IPS-NIHi7 (cell line): ENCODE measurements around the gene DSCAML1.

ENCODE experiments used
- DNase-seq: peaks from one replicate; pipeline ENCODE4 v3.0.0; 2012; ENCODE audit warnings: mixed read lengths; ENCODE audit errors: extremely low spot score

Gene DSCAML1

DNA sequence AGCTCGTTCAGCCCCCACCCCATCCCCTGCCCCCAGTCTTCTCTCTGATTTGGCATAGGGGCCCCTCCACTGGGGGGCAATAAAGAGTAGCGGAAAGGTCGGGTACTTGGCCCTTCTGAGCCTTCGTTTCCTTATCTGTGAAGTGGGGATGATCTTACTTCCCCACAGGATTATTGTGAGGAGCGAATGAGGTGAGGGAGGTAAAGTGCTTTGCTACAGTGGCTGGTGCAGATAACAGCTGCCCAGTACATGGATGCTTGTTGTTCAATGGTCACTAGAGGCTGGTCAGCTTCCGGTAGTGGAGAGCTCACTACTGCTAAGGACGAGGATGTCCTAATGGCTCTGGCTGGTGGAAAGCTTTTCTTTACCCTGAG, 368.2 kb downstream of the DSCAML1 start:
- DNase-seq: no peak

DNA sequence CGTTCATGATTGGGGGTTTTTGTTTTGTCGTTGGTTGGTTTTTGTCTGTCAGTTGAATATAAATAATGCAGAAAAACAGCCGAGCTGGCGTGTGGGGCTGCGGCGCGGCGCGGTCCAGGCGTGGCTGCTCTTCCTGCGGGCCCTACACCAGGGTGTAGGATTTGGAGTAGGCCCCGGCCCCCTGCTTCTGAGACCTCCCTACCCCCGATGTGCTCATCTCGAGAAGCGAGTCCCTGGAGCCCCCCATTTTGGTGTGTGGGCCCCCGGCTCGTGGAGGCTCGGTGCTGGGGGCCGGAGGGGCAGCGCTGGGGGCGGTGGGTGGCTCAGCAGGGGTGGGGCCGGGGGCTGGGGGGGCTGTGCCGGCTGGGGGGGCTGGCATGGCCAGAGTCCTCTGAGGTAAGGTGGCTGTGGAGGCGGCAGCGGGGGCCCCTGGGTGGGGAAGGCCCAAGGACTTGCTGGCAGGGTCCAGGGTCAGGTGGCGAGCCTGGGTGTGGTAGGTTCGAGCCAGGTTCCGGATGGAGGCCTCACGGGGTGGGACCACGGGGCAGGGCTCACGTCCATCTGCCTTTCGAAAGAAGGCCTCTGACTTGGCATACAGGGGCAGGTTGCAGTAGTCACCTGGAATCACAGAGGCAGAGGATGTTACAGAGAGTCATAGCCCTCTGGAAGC, 368.7 kb downstream of the DSCAML1 start:
- no peak for DNase-seq

DNA sequence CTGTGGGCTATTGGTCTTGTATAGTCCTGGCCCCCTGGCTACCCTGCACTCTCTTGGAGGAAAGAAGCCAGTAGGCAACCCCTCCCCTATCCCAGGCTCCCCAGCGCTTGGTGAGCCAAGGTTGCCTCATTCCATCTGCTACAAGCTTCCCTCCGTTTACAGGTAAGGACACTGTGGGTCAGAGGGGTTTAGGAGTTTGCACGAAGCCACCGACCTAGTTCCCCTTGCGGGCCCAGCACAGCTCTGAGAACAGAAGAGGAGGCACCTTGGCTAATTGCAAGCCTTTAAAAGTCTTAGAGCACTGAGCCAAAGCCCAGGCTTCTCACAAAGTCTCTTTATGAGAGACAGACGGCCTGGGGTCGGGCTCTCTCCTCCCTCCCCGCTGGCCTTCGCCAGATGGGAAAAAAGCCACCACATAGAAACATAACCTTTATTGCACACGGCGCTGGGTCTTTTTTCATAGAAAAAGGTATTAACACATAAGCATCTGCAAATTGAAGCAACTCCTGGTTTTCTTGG, 369.6 kb downstream of the DSCAML1 start:
- no peak for DNase-seq

DNA sequence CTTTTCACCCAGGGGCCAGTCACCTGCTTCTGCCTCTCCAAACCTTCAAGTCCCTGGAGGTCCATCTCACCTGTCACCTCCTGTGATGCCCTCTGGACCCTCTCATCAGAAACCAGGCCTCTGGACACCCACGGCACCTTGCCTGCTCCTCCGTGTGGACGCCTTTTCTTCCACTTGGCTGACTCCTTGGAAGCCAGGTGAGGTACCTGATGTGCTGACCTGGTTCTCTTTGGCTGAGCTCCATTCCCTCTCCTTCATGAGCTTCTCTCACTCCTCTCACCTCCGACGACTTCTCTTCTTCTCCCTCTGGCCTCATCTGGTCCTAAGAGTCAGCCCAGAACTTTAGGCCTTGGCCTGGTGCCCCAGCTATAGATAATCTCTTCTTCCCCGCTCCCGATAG, 370.1 kb downstream of the DSCAML1 start:
- no peak for DNase-seq

DNA sequence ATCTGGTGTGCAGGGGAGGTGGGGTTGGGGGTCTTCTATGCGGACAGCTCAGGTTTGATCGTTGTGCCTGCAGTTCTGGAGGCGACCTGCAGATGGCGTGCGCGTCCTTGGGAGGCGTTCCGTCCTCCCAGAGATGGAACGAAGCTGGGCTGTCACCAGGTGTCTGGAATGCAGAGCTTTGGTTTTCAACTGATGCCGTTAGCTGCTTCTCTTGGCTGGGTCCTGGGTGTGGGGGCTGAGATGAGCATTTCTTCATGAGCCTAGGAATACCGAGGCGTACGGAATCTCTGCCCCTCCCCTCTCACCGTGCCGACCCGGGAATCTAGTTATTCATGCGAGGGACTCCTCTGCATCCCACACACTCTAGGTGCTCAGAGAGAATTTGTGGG, 370.7 kb downstream of the DSCAML1 start:
- DNase-seq: peak; percentile 95

DNA sequence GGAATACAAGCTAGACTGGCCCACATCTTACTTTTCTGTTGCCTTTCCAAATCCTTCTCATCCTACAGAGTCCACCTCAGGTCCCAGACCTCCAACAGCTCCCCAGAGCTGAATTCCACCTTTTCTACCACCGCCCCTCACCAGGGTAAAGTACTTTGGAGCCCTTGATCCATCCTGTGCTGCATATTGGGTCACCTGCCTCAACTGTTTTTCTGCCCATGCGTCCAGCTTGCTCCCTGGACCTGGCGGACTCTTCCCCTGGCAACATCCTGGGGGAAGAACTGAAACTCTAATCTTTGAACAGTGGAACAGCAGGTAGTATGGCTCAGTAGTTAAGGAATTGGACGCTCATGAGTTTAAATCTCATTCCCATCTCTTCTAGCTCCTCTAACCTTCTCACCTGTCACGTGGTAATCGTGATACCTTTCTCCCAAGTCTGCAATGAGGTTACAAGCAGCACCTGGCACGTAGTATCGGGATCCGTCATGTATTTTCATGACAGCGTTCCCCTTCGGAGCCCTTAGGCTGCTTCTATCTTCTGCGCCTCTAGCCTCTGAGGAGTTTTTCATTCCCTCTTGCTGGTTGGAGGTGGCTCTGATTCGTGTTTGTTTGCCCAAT, 371.2 kb downstream of the DSCAML1 start:
- DNase-seq: no peak

DNA sequence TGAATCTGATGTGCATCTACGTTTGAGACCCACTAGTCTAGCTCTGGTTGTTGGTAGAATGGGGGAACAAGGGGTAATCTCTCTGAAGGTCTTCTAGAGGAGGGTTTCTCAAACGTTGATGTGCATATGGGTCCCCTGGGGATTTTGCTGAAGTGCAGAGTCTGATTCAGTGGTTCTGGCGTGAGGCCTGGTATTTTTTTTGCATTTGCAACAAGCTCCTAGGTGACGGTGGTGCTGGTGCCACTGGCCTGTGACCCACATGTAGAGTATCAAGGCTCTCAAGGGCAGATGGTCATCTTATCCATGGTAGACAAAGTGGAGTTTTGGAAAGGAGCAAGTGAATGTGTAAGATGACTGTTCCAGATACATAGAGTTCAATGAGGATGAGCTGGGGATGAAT, 372.2 kb downstream of the DSCAML1 start:
- DNase-seq: no peak

DNA sequence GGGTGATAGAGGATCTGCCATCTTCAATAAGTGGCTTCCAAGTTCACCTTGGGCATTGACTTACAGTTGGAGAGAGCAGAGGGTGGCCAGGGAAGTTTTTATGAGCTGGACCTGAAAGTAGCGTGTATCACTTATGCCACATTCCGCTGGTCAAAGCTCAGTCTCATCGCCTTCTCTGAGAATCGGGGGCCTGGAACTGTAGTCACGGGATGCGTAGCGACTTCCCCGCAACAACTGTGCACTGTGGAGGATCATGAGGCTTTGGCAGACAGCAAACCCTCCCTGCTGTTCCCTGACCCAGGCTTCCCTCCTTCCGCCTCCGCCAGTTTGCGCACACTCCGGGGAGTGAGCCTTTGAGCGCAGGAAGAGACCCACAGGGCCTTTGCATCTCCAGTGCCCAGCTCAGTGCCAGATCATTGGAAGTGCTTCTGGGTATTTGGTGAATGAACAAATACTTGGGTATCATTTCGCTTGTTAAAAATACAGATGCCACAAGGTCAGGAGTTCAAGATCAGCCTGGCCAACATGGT, 373.9 kb downstream of the DSCAML1 start:
- DNase-seq: no peak

DNA sequence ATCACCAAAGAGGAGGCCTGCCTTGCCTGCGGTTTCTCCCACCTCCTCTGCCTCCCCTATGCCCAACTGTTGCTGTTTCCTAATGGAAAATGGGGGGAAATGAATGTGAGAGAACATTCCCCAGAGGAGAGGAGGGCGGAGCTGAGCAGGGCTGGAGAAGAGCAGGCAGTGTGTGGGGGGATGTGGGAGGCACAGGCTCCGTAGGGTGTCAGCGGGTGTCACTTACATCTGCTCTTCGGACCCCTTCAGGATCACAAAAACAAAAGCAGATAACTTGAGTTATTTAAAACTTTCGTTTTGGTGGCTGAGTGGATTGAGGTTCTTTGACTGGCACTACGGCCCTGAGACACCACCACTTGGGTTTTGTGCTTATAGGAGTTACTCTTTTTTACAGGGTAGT, 375.5 kb downstream of the DSCAML1 start:
- no peak for DNase-seq

DNA sequence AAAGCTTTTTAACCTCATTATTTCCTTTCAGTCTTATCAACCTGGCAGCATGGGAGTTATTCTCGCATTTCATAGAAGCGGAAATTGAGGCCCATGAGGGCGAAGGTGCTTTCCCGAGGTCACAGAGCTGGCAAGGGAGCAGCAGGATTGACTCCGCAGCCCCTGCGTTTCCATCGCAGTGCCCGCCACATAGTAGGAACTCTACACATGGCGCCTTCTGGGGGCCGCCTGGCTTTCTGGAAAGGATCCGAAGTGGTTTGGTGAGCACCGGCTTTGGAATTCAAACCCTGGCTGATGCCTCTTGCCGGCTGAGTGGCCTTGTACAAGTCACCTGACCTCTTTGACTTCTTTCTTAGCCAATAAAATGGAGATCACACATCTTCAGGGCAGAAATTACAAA, 376.0 kb downstream of the DSCAML1 start:
- no peak for DNase-seq

DNA sequence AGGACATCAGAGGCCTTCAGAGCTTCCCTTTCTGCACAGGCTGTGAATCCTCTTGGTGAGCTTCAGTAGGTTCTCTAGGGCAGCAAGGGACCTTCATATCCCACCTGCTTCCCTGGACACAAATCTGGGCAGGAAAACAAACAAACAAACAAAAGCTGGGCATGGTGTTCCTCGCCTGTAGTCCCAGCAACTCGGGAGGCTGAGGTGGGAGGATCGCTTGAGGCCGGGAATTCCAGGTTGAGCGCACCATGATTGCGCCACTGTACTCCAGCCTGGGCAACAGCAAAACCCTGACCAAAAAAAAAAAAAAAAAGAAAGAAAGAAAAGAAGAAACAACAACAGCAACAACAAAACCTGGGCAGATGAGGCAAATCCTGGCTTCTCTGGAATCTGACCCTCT, 376.4 kb downstream of the DSCAML1 start:
- DNase-seq: no peak

DNA sequence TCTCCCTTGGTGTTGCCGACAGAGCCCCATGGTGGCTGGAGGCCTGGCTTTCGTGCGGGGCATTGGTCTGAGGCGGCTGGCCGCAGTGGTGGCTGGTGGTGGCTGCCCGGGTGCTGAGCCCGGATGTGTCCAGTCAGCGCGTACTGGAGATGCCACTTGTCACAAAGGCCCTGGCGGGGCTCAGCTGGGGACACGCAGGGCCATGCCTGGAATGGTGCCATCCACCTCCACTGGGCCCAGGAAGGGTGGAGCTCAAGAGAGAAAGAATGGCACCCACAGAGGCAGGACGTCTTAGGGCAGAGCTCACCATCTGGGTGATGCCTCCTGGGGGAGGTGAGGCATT, 376.9 kb downstream of the DSCAML1 start:
- DNase-seq: no peak

DNA sequence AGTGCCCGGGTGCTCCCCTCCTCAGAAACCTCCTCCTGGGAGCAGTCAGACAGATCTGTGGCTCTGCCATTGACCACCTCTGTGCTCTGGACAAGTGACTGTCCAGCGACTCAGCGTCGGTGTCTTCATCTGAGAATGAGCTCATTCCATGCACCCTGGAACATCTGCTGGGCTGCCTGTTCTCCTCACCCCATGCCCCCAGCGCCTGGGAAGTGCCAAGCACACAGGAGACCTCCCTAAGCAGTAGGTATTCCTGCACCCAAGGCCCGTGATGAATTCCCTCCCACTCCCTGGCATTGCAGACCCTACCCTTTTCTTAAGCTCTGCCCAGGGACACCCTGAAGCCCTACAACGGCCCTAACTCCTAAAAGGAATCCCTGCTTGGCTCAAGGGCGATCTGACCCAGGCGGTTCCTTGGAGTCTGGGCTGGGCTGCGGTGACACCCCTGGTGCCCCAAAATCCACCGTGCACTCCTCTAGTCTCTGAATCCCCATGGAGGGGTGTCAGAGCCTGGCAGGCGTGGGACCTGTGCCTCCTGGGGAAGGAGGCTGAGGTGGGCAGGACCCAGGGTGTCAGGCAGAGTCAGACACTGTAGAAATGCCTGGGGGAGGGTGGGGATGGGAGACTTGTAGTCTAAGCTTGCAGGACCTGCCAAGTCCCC, 377.4 kb downstream of the DSCAML1 start:
- DNase-seq: no peak

DNA sequence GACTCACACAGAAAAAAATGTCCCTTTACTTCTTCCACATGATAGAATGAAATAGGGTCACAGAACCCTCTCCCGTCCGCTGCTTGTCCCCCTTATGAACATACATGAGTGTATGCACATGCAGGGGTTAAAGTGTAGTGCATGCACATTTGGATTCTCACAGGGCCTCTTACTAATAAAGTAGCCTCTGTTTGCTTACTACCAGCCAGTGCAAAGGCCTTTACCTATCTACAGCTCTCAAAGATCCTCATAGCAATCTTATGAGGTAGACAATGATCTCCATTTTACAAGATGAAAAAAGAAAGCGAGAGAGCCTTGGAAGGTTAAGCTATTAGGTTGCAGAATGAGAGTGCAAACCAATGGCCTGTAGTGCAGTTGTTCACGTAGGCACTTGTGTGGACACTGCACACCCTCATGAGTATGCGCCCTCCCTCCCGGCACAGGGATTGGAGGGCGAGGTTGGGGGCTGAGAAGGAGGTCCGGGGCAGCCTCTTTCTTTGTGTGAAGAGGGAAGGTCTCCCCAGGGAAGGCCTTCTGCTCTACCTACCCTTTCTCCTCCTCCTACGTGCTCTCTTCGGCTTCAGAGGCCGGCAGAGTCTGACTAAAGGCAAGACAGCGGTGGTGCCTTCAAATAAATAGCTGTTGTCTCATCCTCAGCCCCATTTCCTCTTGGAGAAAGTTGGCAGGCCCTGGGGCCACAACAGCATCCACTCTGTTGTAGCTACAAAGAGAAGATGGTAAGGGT, 378.1 kb downstream of the DSCAML1 start:
- DNase-seq: no peak

DNA sequence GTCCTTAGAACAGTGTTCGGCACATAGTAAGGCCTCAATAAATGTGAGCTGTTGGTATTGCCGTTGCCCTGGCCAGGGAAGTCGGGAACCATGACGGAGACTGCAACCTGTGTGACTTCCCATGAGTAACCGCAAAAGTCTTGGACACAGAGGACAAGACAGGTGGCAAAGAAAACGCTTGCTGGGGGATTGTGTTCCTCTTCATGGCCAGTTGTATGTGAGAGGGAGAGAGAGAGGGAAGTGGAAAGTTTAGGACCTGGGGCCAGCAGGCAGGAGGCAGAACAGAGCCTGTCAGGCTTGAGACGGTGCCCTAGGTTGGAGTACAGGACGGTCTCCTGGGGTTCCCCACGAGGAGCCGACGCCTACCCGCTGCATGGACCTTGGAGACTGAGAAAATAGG, 379.2 kb downstream of the DSCAML1 start:
- DNase-seq: no peak

DNA sequence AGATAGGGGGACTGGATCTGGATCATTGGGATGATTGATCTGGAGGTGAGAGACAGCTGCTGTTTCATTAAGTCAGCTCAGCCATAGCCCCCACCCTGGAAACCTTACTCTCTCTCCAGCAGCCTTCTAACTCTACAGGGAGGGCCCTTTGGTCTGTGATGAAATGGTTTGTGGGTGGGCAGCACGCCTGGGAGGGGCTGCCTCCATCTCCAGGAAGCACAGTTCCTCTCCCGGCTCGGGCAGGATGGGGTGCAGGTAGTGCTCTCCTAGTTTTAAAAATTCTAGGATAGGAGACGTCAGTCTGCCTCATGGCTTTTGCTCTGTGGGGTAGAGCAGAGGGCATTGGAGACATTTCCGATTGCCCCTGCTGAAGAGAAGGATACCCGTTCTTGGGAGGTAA, 379.7 kb downstream of the DSCAML1 start:
- no peak for DNase-seq

DNA sequence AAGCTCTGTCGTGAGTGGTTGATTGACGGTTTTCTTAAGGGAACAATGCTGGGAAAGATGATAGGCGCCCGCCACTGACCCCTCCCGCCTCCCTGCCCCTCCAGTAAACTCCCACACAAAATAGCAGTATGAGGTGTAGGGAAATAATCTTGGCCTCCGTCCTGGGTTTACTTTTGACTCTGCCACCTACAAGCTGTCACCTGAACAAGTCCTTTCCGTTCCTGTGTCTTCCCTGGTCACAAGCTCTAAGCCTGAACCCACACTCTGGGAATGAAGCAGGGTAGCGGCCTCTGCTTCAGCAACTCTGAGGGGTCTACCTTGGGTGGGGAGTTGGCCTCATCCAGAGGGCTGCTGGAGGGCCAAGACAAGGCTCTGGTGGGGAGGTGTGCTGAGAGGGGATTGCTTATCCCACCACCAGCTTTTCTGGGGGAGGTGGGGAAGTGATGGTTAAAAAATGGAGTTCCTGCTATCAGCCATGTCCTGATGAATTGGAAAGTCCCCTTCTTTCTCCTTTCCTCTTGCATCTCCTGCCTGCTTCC, 381.6 kb downstream of the DSCAML1 start:
- no peak for DNase-seq

DNA sequence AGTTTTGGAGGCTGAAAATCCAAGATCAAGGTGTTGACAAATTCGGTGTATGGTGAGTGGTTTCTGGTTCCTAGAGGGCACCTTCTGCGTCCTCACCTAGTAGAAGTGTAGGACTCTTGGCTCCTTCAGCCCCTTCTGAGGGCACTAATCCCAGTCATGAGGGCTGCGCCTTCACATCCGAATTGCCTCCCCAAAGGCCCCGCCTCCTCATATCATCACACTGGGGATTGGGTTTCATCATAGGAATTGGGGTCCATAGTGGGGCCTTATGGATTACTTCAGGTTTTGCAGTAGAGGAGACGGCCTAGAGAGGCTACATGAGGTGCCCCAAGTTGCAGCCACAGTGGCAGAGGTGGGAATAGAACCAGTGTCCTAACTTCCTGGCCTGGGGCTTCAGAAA, 382.3 kb downstream of the DSCAML1 start:
- no peak for DNase-seq

DNA sequence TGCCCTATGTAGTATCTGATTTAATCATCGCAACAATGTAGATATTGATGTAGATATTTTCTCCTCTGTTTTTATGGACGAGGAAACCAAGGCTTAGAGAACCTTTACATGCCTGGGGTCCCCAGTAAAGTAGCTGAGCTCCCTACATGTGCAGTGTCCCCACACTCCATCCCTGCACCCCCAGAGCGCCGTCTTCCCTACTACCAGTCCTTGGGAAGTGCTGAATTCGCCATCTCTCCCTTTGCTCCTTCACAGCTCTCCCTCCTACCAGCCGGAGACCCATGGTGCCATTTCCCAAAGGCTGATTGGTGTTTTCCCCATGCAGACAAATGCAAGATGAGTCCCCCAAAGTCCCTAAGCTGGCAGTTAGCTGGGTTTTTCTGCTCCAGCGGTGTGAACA, 383.4 kb downstream of the DSCAML1 start:
- no peak for DNase-seq

DNA sequence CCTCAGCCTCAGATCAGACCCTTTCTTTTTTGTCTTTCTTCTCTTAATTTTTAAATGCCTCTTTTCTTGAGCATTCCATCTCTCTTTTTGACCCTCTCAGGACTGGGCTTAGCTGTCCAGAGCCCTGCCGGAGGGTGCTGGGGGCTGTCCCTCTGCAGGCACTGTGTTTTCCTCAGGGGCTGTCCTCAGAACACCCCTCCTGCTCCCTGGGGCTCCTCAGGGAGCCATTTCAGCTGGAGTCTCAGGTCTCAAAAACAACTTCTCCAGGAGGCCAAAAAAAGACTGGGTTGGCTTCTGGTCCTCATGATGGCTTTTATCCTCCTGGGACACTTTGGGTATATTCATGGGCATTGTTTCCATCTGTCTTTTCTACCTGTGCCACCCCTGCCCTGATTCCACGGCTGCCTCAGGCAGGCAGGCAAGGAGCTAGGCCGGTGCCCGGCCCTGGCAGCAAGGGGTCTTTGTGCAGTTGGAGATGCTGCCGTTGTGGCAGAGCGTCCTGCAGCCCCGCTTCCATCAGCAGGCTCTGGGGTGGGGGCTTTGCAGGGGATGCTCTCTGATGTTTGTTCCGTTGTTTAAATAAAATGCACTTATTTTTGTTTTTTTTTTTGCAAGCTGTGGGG, 384.3 kb downstream of the DSCAML1 start:
- no peak for DNase-seq

DNA sequence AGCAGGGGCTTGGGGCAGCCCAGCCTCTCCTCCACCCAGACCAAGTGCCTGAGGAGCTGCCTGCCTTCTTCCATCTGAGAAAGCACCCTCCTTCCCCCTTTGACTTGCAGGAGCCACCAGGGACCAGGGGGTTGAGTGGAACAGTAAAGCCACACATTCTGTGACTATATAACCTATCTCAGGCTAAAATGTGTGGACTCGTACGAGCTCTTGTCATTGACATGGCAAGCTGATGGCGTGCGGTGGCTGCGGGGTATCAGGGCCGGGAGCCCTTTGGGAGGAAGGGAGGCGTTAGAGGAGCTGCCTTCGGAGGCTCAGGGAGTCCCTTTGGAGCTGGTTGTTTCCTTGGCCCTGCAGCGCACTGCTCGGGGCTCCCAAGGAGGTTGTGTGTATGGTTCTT, 384.8 kb downstream of the DSCAML1 start:
- no peak for DNase-seq

DNA sequence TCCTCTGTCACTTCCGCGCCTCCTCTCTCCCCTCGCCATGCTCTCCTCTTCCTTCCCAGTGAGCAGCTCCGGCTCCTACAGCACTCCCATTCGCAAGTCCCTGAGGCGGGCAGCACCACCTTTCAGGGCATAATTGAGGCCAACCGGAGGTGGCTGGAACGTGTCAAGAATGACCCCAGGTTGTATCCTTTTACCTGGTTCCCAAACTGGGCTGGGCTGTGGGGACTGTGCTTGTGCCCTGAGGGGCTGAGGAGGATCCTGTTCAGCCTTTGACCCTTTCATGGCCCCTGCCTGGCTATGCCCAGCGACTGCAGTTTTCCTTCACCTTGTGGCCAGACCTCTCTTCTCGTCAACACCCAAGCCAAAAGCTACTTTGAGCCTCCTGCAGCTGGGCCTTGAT, 385.3 kb downstream of the DSCAML1 start:
- no peak for DNase-seq
